Measurements from ENCODE around the gene CLDN3.

- no peak for TF ChIP-seq CTCF (IDR thresholded peaks at IDR 0.05)
- TF ChIP-seq POLR2A (IDR thresholded peaks at IDR 0.05), result no peak
Observed at GRCh38 chr7:73812996-73813395, 42.9 kb upstream of the CLDN3 start.

Data from tibial nerve (tissue), 3 donors.